DND-41 (cell line): ENCODE data around the gene PCSK1N.

Source experiments
- ATAC-seq: fragments of 200-7000 bp; cut with Tn5 transposase; 3 replicates; pipeline ENCODE4 v1.9.1; 2021; ENCODE audit warnings: low read depth; ENCODE audit not compliant: insufficient read depth
- DNase-seq: peaks from one replicate; pipeline ENCODE4 v3.0.0-alpha.2; 2020
- H2AFZ ChIP-seq: 2 replicates; pipeline ENCODE4 v1.6.0; 2012; ENCODE audit warnings: low read depth, low read length
- H3K27ac ChIP-seq: 2 replicates; pipeline ENCODE4 v1.5.1; 2012; ENCODE audit warnings: low read length, inconsistent platforms
- H3K27me3 ChIP-seq: fragments of 200-600 bp; sonication (generic); 2 replicates; pipeline ENCODE4 v1.6.0; 2012; ENCODE audit warnings: low read length, mild to moderate bottlenecking, inconsistent platforms; ENCODE audit not compliant: insufficient read depth, poor library complexity
- H3K36me3 ChIP-seq: 2 replicates; pipeline ENCODE4 v1.5.1; 2012; ENCODE audit warnings: low read length, inconsistent platforms; ENCODE audit not compliant: insufficient read depth
- H3K4me1 ChIP-seq: 2 replicates; pipeline ENCODE4 v1.5.1; 2012; ENCODE audit warnings: mild to moderate bottlenecking, low read length; ENCODE audit not compliant: insufficient read depth
- H3K4me2 ChIP-seq: 2 replicates; pipeline ENCODE4 v1.6.0; 2012; ENCODE audit warnings: mild to moderate bottlenecking, moderate library complexity, low read length, inconsistent platforms; ENCODE audit not compliant: insufficient read depth
- H3K4me3 ChIP-seq, 2 experiments: fragments of 200-600 bp in 1 of 2; shearing (Covaris generic) in 1 of 2; 2 replicates each; pipeline ENCODE4 v1.5.1; 2012 to 2016; ENCODE audit warnings: inconsistent platforms in 2 of 2, low read length in 2 of 2, mild to moderate bottlenecking in 2 of 2, low read depth in 1 of 2, moderate library complexity in 1 of 2
- H3K79me2 ChIP-seq: 2 replicates; pipeline ENCODE4 v1.6.0; 2012; ENCODE audit warnings: low read length, inconsistent platforms; ENCODE audit not compliant: insufficient read depth
- H3K9ac ChIP-seq: 2 replicates; pipeline ENCODE4 v1.6.0; 2012; ENCODE audit warnings: low read depth, mild to moderate bottlenecking, inconsistent platforms, low read length, moderate library complexity
- H3K9me3 ChIP-seq: 2 replicates; pipeline ENCODE4 v1.5.1; 2012; ENCODE audit warnings: low read length, moderate library complexity, mild to moderate bottlenecking, inconsistent platforms; ENCODE audit not compliant: insufficient read depth, severe bottlenecking
- H4K20me1 ChIP-seq: 2 replicates; pipeline ENCODE4 v1.6.0; 2012; ENCODE audit warnings: low read length; ENCODE audit not compliant: insufficient read depth
- EZH2 ChIP-seq: IDR thresholded peaks from 3 replicates; pipeline ENCODE4 v1.6.1; 2012; ENCODE audit warnings: borderline replicate concordance, low read depth, mild to moderate bottlenecking, moderate library complexity, low read length, inconsistent platforms; ENCODE audit not compliant: severe bottlenecking
- TF ChIP-seq, protein P1 (sequence below): IDR thresholded peaks from 2 replicates; pipeline ENCODE4 v1.5.1; 2012; ENCODE audit warnings: borderline replicate concordance, low read length, moderate library complexity, mild to moderate bottlenecking; ENCODE audit not compliant: poor library complexity, severe bottlenecking; ENCODE audit errors: extremely low read depth

PCSK1N gene

DNA sequence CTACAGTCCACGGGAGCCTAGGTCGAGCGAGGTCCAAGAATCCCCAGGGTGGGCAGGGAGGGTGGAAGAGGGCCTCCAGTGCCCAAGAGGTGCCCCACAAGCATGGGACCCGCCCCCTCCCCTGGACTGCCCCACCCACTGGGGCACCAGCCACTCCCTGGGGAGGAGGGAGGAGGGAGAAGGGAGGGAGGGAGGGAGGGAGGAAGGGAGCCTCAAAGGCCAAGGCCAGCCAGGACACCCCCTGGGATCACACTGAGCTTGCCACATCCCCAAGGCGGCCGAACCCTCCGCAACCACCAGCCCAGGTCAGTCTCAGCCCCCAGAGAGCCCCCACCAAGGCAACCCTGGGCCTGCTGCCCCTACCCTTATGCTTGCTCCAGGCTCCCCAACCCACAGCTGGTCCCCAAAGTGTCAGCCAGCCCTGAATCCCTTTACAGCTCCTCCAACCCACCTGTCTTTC is 49.0 kb downstream of the PCSK1N start, which contains the start of gene GATA1:
Gene GATA1 (plus strand): TSS at position 250 of the 460 bp plus-strand sequence. CDS start 4,520 bp downstream, outside the sequence.
- Histone ChIP-seq H3K79me2 (no peaks in the 10 kb centered on the region), H3K9me3 (no peaks in the 10 kb centered on the region), H2AFZ (no peak within 1 kb of the TSS), H3K4me3 (no peak within 1 kb of the TSS), H3K4me2 (no peak within 1 kb of the TSS), H3K4me1 (no peaks in the 10 kb centered on the region), H3K36me3 (no peaks in the 10 kb centered on the region), H3K27ac (no peak within 1 kb of the TSS), H4K20me1 (no peaks in the 10 kb centered on the region), H3K9ac (no peak within 1 kb of the TSS), H3K27me3 (no peaks in the 10 kb centered on the region)
- DNase-seq (no peak), ATAC-seq (no peak)
- TF ChIP-seq EZH2: no peak
- TF ChIP-seq, protein P1, sequence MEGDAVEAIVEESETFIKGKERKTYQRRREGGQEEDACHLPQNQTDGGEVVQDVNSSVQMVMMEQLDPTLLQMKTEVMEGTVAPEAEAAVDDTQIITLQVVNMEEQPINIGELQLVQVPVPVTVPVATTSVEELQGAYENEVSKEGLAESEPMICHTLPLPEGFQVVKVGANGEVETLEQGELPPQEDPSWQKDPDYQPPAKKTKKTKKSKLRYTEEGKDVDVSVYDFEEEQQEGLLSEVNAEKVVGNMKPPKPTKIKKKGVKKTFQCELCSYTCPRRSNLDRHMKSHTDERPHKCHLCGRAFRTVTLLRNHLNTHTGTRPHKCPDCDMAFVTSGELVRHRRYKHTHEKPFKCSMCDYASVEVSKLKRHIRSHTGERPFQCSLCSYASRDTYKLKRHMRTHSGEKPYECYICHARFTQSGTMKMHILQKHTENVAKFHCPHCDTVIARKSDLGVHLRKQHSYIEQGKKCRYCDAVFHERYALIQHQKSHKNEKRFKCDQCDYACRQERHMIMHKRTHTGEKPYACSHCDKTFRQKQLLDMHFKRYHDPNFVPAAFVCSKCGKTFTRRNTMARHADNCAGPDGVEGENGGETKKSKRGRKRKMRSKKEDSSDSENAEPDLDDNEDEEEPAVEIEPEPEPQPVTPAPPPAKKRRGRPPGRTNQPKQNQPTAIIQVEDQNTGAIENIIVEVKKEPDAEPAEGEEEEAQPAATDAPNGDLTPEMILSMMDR: no peak

DNA sequence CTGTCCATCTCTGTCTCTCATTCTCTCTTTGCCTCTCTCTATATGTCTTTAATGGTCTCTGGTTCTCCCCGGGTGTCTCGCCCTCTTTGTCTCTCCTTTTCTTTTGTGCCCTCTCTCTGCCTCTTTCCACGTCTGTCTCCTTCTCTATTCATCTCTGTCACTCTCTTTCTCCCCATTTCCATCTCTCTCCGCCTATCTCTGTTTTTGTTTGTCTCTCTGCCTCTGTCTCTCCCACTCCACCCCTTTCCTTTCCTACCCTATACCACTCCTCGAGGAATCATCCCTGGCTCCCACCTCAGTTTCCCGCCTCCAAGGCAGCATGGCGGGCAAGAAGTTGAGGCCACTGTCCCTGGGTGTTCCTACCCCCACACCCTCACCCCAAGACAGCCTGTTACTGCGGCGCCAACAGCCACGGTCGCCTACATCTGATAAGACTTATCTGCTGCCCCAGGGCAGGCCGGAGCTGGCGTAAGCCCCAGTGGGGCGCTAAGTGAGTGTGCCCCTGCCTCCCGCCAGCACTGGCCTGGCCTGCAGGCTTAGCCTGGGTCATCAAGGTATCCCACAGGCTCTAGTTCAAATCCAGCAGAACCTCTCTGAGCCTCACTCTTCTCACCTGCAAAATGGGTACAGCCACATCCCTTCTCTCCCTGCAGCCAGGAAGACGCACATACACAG is 49.7 kb downstream of the PCSK1N start:
- Histone ChIP-seq H3K36me3 (no peaks in the 10 kb centered on the region), H2AFZ (no peak overlapping the region), H3K79me2 (no peaks in the 10 kb centered on the region), H3K4me3 (no peak overlapping the region), H4K20me1 (no peaks in the 10 kb centered on the region), H3K9me3 (no peaks in the 10 kb centered on the region), H3K27ac (no peak overlapping the region), H3K4me1 (no peaks in the 10 kb centered on the region), H3K9ac (no peak overlapping the region), H3K27me3 (no peaks in the 10 kb centered on the region), H3K4me2 (no peak overlapping the region)
- ATAC-seq (no peak), DNase-seq (no peak)
- TF ChIP-seq, protein P1: no peak

DNA sequence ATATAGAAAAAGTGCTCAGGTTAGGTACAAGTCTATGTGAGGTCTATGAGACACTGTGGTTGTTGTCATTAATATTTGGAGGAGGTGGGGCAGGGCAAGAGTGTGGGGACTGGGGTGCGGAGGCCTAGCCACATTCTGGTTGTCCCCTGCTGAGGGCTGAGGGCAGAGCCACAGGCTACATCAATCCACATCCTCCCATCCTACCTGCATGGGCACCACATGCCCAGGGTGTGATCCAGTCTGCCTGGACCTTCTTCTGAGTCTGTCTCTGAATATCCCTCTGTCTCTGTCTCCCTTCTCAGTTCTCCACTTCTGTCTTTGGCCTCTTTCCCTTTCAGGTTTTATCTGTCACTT is 50.2 kb downstream of the PCSK1N start:
- ATAC-seq: no peak
- H3K79me2 ChIP-seq: no peaks in the 10 kb centered on the region
- no peak overlapping the region for H2AFZ ChIP-seq
- H3K4me2 ChIP-seq: no peak overlapping the region
- no peak for DNase-seq
- no peak overlapping the region for H3K27ac ChIP-seq
- no peaks in the 10 kb centered on the region for H4K20me1 ChIP-seq
- H3K36me3 ChIP-seq: no peaks in the 10 kb centered on the region
- no peaks in the 10 kb centered on the region for H3K27me3 ChIP-seq
- H3K9ac ChIP-seq: no peak overlapping the region
- H3K4me1 ChIP-seq: no peaks in the 10 kb centered on the region
- no peak for TF ChIP-seq EZH2
- TF ChIP-seq, protein P1: no peak
- H3K9me3 ChIP-seq: no peaks in the 10 kb centered on the region
- H3K4me3 ChIP-seq: no peak overlapping the region
